ENCODE measurements around the gene FLT3.
"Not testable (repeated sequence)": the region's sequence is repeated elsewhere in the genome, so short reads cannot be mapped to it uniquely, and the experiment has no call there.

Gene FLT3

DNA sequence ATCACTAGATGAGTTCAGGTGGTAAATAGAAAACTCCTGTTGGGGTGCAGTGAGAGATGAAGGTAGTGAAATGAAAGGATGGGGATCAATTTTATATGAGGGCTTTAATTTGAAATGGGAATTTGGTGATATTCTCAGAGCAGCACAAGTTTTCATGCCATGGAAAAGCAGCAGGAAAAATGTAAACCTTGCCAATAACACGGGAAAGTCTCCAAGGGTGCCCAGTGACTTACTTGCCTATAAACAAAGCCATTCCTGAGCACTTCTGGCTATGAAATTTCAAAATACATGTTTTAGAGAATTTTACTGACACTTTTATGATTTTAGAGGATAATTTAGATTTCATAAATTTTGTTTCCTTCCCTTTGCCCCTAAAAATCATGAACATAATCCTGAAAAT is 16.4 kb upstream of the FLT3 start:
- no peaks in the 10 kb centered on the region for H3K4me1 Mint-ChIP-seq
- H3K9me3 Mint-ChIP-seq = no peaks in the 10 kb centered on the region
- peaks cover 2% of the 10 kb centered on the region for H3K27me3 Mint-ChIP-seq (ENCODE audit: low read depth, poor library complexity)
- no peak overlapping the region for H3K27ac Mint-ChIP-seq
- no peaks in the 10 kb centered on the region for H3K36me3 Mint-ChIP-seq (ENCODE audit: low read depth)
- TF ChIP-seq, protein P1, sequence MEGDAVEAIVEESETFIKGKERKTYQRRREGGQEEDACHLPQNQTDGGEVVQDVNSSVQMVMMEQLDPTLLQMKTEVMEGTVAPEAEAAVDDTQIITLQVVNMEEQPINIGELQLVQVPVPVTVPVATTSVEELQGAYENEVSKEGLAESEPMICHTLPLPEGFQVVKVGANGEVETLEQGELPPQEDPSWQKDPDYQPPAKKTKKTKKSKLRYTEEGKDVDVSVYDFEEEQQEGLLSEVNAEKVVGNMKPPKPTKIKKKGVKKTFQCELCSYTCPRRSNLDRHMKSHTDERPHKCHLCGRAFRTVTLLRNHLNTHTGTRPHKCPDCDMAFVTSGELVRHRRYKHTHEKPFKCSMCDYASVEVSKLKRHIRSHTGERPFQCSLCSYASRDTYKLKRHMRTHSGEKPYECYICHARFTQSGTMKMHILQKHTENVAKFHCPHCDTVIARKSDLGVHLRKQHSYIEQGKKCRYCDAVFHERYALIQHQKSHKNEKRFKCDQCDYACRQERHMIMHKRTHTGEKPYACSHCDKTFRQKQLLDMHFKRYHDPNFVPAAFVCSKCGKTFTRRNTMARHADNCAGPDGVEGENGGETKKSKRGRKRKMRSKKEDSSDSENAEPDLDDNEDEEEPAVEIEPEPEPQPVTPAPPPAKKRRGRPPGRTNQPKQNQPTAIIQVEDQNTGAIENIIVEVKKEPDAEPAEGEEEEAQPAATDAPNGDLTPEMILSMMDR (IDR thresholded peaks at IDR 0.05) = no peak
- no peak overlapping the region for H3K4me3 Mint-ChIP-seq
- DNase-seq = no peak

DNA sequence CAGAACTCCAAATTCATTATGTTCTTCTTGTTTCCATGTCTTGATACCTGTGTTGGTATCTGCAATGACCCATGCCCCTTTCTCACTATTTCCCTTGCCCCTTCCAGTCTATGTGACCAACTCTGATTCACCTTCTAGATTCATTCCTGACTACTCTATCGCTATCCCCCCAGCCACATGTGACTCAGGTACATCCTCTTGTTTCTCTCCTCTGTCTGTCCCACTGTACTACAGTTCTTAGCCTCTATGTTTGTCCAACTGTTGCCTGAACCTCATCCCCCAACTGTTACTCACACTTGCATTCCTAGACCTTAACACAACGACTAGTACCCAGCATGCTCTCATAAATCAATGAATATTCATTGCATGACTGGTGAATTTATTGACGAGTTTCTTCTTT is 10.0 kb upstream of the FLT3 start:
- H3K27ac Mint-ChIP-seq = no peak overlapping the region
- no peak overlapping the region for H3K4me3 Mint-ChIP-seq
- H3K36me3 Mint-ChIP-seq (ENCODE audit: low read depth) = no peaks in the 10 kb centered on the region
- DNase-seq = no peak
- H3K4me1 Mint-ChIP-seq = no peaks in the 10 kb centered on the region
- H3K27me3 Mint-ChIP-seq (ENCODE audit: low read depth, poor library complexity) = peaks cover 4% of the 10 kb centered on the region
- TF ChIP-seq, protein P1 (IDR thresholded peaks at IDR 0.05) = no peak
- H3K9me3 Mint-ChIP-seq = no peaks in the 10 kb centered on the region

DNA sequence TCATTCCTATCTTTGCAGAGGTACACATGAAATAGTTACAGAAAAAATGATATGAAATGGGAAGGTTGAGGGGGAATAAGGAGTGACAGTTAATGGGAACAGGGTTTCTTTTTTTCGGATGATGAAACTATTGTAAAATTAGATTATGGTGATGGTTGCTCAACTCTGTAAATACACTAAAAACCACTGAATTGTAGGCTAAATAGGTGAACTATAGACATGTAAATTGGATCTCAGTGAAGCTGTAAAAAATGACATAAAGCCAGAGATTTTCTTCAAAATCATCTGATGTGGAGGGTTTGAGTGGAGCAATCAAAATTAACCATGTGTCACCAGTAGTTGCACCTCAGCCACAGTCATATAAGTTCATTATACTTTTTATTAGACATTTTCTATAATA is 6.6 kb upstream of the FLT3 start:
- Mint-ChIP-seq H3K4me3 (no peak overlapping the region), H3K9me3 (no peaks in the 10 kb centered on the region), H3K27me3 (ENCODE audit: low read depth, poor library complexity) (peaks cover 35% of the 10 kb centered on the region), H3K27ac (no peak overlapping the region), H3K4me1 (no peaks in the 10 kb centered on the region), H3K36me3 (ENCODE audit: low read depth) (no peaks in the 10 kb centered on the region)
- TF ChIP-seq, protein P1 (IDR thresholded peaks at IDR 0.05) = no peak
- no peak for DNase-seq

DNA sequence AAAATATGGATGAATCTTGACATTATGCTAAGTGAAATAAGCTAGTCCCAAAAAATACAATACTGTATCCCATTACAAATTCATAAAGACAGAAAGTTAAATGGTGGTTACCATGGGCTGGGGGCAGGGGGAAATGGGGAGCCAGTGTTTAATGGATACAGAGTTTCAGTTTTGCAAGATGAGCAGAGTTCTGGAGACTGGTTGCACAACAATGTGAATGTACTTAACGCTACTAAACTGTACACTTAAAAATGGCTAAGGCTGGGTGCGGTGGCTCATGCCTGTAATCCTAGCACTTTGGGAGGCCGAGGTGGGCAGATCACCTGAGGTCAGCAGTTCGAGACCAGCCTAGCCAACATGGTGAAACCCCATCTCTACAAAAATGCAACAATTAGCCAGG is 1.5 kb upstream of the FLT3 start:
- H3K36me3 Mint-ChIP-seq (ENCODE audit: low read depth) = not testable (repeated sequence)

DNA sequence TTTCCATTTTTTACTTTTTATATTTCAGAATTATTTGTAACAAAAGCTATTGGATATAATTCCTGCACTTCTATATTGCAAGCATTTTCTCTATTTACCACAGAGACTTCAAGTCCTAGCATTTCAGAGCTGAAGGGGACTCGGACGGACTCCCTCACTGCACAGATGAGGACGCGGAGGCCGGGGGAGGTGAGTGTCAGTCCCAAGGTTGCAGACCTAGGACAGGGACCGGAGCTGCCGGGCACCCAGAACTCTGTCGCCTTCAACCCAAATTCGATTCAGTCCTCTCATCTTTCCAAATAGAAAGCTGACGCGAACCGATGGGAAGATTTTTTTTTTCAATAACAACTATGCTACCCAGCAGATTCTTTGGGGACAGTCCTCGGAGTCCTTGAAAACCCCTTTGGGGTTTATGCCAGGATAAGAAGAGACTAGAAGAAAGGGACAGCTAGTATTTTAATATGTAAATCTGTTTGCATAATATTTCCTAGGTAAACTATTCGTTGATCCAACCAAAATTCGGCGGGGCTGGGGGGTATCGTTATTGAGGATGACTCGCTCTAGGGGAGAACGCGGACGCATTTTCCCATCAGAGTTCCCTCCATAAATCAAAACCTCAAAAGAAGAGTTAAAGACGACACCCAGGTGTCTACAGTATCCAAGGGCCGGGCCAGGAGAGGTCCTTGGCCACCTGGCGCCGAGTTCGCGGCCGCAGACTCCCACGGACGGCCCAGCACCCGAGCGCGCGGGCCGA is 803 bp downstream of the FLT3 start:
- Mint-ChIP-seq H3K27me3 (ENCODE audit: low read depth, poor library complexity) (peaks cover 95% of the 10 kb centered on the region), H3K4me3 (peak overlapping the region; percentile 80), H3K27ac (no peak overlapping the region), H3K36me3 (ENCODE audit: low read depth) (no peaks in the 10 kb centered on the region), H3K9me3 (peaks cover 20% of the 10 kb centered on the region), H3K4me1 (no peaks in the 10 kb centered on the region)
- no peak for DNase-seq
- TF ChIP-seq, protein P1 (IDR thresholded peaks at IDR 0.05) = no peak

More for the DNA sequence above, 1.5 kb upstream of the FLT3 start:
- not testable (repeated sequence) for DNase-seq, H3K4me1 Mint-ChIP-seq, H3K4me3 Mint-ChIP-seq, H3K27ac Mint-ChIP-seq
- Mint-ChIP-seq H3K9me3 (peaks cover 20% of the 10 kb centered on the region), H3K27me3 (ENCODE audit: low read depth, poor library complexity) (peaks cover 82% of the 10 kb centered on the region)

DNA sequence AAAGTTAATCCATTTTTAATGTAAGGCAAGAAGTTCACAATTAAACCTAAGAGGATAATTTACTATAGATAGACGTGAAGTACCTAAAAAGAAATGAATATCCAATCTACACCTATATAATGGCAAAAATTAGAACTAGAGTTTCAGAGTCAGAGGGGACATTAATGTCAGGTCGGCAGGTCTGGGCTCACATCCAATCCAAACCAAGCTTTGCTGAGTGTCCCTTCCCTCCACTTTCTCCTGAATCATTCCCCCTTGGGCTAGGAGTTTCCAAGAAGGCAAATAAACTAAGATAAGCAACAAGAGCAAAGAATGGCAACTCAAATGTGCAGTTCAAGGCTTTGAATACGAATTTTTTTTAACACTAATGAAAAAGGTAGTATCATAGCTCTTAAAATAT is 2.9 kb downstream of the FLT3 start:
- DNase-seq = no peak
- Mint-ChIP-seq H3K4me1 (no peaks in the 10 kb centered on the region), H3K36me3 (ENCODE audit: low read depth) (no peaks in the 10 kb centered on the region), H3K9me3 (peaks cover 20% of the 10 kb centered on the region), H3K4me3 (no peak overlapping the region), H3K27me3 (ENCODE audit: low read depth, poor library complexity) (peaks cover 88% of the 10 kb centered on the region), H3K27ac (no peak overlapping the region)
- TF ChIP-seq, protein P1 (IDR thresholded peaks at IDR 0.05) = no peak

Measured in nephron progenitor cell (in vitro differentiated cells).